Stimulated activated CD8-positive, alpha-beta memory T cell treated with anti-CD3 and anti-CD28 coated beads, Interleukin-12 subunit alpha, Interleukin-12 subunit beta, amount 100 ng/mL, for 24 hours (primary cell): ENCODE results near the gene MMP28.

Experiments
- DNase-seq: peaks from one replicate; pipeline ENCODE4 v3.0.0-alpha.2; 2020; ENCODE audit errors: extremely low read depth

Gene MMP28

GRCh38 chr17:35743626-35744328 is 51.7 kb downstream of the MMP28 start:
- DNase-seq: no peak

DNA sequence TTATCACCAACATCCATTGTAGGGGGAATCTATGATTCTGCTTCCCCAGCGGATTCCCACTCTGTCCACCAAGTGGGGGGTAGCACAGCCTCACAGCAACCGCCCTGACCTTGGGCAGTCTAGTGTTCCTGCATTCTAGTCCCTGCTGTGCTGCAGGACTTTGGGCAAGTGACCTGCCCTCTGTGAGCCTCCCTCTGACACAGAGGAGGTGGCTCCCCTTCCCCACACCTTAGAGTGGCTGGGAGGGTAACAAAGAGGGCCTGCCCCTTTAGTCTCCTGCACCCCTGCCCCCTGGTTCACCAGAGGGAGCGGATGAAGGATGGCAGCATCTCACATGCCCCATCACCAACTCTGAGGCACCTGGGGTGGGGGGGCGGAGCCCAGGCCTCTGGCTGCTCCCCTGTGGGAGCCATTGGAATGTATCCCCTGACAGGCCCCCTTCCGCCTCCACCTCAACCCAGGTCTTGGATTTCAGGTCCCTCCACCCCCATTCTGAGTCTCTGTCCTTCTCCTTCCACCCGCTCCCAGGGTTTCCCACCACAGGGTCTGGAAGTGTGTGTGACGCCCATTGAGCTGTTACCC is 52.5 kb downstream of the MMP28 start:
- no peak for DNase-seq

- no peak for DNase-seq
Observed at GRCh38 chr17:35742496-35742895, 52.9 kb downstream of the MMP28 start.

GRCh38 chr17:35740997-35741931 is 54.2 kb downstream of the MMP28 start:
- DNase-seq: no peak

DNA sequence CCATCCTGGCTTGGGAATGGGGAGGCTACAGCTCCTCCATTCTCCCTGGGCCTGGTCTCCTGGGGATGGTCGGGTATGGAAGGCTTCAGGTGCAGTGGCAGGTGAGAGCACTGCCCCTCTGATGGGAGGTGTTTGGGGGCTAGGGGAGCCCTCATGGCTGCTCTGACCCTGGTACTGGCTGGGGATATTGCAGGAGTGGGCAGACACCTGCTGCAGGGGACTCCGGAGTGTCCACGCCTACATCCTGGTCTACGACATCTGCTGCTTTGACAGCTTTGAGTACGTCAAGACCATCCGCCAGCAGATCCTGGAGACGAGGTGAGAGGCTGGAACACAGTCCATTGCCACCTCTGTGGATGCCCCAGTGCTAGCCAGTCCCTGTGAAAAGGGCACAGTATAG is 55.2 kb downstream of the MMP28 start:
- DNase-seq: no peak

DNA sequence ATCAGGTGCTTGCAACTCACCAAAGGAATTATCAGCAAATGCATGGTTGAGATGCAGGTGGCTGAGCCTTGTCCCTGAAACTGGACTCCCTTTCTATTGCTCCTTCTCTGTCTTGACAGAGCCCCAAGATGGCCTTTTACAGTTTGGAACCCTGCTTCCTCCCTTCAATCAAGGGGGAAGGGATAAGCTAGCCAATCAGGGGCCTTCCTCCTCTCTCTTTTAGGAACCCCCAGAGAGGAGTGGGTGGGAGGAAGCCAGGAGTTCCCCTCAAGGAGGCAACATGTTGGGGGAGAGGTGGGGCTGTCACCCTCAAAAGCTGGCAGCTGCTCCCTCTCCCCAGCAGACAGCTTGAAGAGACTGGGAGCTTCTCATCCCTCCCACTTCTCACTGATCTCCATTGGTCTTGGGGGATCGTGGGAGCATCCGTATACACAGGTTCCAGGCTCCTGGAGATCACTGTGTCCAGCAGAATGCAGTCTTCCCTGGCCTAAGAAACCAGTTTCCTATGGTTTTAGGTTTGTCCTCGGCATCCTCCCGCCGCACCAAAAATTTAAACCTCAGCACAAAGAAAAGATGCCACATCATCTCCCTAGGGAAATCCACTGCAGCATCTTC is 56.8 kb downstream of the MMP28 start:
- no peak for DNase-seq

GRCh38 chr17:35736236-35736635 is 59.2 kb downstream of the MMP28 start:
- no peak for DNase-seq

DNA sequence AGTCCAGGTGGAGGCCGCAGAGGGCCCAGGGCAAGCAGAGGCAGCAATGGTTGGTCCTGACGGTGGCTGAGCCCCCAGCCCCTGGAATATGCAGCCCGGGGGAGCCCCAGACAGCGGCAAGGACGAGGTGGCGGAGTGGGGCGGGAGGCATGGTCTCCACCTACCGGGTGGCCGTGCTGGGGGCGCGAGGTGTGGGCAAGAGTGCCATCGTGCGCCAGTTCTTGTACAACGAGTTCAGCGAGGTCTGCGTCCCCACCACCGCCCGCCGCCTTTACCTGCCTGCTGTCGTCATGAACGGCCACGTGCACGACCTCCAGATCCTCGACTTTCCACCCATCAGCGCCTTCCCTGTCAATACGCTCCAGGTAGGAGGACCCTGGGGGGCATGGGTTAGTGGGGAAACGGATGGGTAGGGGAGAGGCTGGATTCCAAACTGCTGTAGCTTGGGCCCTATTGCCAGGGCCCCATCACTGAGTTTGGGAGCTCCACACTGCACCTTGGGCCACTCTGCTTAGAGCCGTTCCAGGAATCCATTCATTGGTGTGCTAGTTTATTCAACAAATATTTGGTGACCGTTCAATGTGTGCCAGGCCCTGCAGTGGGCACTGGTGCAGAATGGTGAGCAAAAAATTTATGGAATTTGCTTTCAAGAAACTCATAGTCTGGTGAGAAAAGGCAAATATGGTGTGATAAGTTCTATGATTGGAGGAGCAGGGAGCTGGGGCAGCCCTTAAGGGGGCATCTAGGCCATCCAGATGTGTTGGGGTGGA is 60.2 kb downstream of the MMP28 start:
- no peak for DNase-seq

GRCh38 chr17:35734396-35734795 is 61.0 kb downstream of the MMP28 start:
- no peak for DNase-seq

- DNase-seq: no peak
Observed at GRCh38 chr17:35733366-35733765, 62.1 kb downstream of the MMP28 start.

DNA sequence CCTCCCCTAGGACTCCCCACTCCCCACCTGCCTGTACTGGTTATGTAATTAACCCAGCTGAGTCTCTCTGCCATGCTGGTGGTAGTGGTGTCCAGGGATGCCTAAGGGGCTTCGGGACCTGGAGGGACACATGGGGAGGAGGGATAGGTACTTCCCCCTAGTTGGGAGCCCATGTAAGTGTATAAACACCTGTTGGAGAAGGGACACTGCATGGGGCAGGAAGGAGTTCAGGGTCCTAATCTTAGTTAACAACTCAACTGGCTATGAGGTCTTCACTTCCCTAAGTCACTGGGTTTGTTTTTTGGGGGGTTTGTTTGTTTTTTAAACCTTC is 62.7 kb downstream of the MMP28 start:
- DNase-seq: no peak

DNA sequence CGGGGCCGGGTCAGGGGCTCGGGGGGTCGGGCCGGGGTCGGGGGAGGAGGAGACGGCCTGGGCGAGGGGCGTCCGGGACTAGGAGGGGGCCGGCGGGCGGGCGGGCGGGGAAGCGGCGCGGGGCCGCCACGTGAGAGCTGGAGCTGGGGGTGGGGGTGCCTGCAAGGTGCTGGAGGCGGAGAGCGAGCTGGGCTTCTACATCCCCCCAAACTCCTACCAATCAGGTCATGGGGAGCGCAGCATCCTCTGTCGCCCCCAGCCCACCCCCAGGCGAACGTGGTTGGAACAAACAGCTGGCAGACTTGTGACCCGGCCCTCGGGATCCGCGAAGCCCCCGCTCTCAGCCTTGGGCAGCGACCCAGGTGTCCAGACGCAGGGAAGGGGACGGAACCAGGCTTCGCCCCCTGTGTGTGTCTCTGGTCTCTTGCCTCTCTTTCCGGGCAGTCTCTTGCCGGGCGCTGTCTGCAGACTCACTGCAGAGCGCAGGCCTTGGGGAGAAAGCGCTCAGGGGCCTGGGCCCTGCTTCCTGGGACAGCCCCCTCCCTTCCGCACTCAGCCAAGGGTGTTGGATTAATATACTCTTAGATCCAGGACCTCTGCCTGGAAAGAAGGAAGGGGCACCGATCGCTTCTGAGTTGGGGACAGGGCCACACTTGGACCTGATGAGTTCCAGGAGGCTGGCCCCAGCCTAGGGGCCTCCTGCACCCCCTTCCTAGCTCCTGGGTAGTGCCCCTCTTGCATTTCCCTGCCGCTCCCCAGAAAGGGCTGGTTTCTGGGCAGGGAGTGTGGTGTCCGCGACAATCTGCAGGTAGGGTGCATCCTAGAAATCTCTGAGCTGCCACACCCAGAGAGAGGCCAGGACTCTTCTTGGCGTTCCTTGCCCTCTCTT is 63.3 kb downstream of the MMP28 start:
- DNase-seq: no peak

GRCh38 chr17:35731239-35731916 is 64.1 kb downstream of the MMP28 start, which contains the start of gene RASL10B:
Gene RASL10B, plus strand, starts transcription at chr17:35731639. Its CDS starts 3,546 bp downstream, at chr17:35735185.
- DNase-seq: peak; percentile 11

DNA sequence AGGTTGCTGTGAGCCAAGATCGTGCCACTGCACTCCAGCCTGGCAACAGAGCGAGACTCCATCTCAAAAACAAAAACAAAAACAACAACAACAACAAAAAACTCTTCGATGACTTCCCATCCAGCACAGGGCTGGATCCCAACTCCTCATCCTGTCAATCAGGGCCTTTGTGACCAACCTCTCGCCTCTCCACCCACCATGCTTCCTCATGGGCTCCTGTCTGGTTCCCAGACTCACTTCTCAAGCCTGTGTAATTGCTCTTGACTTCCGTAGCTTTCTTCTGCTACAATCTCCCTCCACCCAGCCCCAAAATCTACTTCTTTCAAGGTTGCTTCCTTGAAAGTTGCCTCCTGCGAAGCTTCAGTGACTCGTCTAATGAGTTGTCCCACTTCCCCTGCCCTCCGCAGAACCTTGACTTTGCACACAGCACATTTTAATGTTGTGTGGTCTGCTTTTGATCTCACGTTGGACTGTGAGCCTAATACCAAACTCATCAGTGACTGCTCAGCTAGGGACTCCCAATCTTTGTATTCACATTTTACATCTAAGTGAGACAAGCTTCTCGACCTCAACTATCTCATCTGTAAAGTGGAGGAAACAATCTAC is 64.9 kb downstream of the MMP28 start:
- no peak for DNase-seq

DNA sequence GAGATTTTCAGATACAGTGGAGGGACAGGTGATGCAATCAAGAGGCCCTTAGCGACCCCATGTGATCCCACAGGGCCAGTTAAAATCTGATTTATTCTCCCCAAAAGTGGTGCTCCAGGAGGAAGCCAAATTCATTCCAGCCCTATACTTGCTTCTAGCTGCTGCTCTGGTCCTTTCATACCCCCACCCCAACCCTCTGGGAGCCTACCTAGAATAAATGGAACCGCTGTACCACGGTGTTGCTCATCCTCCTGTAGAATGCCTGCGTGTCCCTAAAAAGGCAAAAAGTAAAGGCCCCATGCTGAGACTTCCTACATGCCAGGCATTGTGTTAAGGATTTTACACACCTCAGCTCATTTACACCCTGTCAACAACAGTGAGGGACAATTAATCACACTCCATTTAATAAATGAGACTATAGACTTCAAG is 66.0 kb downstream of the MMP28 start:
- DNase-seq: no peak

GRCh38 chr17:35728551-35728950 is 66.9 kb downstream of the MMP28 start:
- DNase-seq: no peak

DNA sequence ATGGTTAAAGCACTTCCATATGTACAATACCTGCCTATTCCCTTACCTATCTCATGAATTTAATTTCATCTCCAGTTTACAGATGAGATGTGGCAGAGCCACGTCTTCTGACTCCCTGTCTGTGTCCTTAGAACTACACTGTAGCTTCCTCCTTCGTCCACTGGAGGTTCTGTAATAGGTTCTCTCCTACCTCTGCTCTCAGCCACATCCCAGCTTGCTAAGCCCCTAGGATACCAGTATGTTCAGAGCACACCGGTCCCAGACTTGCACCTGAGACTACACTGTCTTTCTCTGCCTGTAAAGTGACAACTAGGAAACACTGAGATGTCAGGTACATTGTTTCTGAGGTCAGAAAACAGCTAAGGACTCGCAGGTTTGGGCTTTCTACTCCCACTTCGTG is 67.8 kb downstream of the MMP28 start:
- DNase-seq: no peak

DNA sequence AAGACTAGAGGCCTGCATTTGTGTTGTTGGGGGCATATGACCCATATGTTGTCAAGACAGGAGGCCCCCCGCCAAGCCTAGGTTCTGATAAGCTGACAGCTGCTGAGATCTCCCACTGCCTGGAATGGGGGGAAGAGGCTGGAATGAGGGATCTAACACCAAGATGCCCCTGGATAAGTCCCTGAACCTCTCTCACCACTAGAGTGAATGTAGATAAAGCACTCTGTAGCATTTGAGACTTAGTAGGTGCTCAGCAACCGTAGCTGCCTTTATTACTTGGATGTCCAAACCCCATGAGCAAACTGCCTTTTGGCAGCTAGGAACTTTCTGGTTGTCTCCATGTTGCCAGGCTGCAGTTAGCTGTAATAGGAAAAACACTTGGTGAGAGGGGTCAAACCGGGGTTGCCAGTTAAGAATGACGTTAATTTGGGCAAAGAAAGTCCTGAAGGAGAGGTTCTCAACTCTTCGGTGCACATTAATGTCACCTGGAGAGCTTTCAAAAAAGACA is 68.4 kb downstream of the MMP28 start:
- no peak for DNase-seq
